ENCODE measurements around the gene TPCN1.
A peak's percentile ranks its signal among the peaks of the same experiment; 100 is the strongest.

TPCN1 gene

GRCh38 chr12:113326775-113327395, 105.6 kb downstream of the TPCN1 start:
- peaks cover 0 to 2% (median 0%) of the 10 kb centered on the region in 5 donors for H3K9me3 ChIP-seq (ENCODE audit: control insufficient read depth in 5 of 5, low read length in 5 of 5)
- H3K36me3 ChIP-seq (ENCODE audit: control insufficient read depth in 5 of 5, insufficient read depth in 5 of 5, low read length in 5 of 5): peaks cover 0 to 43% (median 20%) of the 10 kb centered on the region in 5 donors
- H3K4me1 ChIP-seq (ENCODE audit: control insufficient read depth in 5 of 5, insufficient read depth in 5 of 5, low read length in 5 of 5): peaks cover 3 to 28% (median 22%) of the 10 kb centered on the region in 5 donors
- H3K27me3 ChIP-seq (ENCODE audit: control insufficient read depth in 5 of 5, insufficient read depth in 4 of 5, low read length in 5 of 5): no peaks in the 10 kb centered on the region
- H3K27ac ChIP-seq (ENCODE audit: low read depth, low read length): peak overlapping the region; percentile 72
- H3K9ac ChIP-seq (ENCODE audit: low read length in 5 of 5): peak overlapping the region in 2 of 5 donors; percentile 20 to 41
- H3K4me3 ChIP-seq (ENCODE audit: low read depth in 1 of 5, low read length in 5 of 5): no peak overlapping the region

- H3K9me3 ChIP-seq (ENCODE audit: control insufficient read depth in 5 of 5, low read length in 5 of 5): no peaks in the 10 kb centered on the region
- H3K27ac ChIP-seq (ENCODE audit: low read depth, low read length): no peak overlapping the region
- peaks cover 0 to 40% (median 17%) of the 10 kb centered on the region in 5 donors for H3K36me3 ChIP-seq (ENCODE audit: control insufficient read depth in 5 of 5, insufficient read depth in 5 of 5, low read length in 5 of 5)
- no peaks in the 10 kb centered on the region for H3K27me3 ChIP-seq (ENCODE audit: control insufficient read depth in 5 of 5, insufficient read depth in 4 of 5, low read length in 5 of 5)
- H3K9ac ChIP-seq (ENCODE audit: low read length in 5 of 5): no peak overlapping the region
- H3K4me1 ChIP-seq (ENCODE audit: control insufficient read depth in 5 of 5, insufficient read depth in 5 of 5, low read length in 5 of 5): peaks cover 4 to 38% (median 31%) of the 10 kb centered on the region in 5 donors
- no peak overlapping the region for H3K4me3 ChIP-seq (ENCODE audit: low read depth in 1 of 5, low read length in 5 of 5)
These were observed 107.2 kb downstream of the TPCN1 start for GRCh38 chr12:113328368-113328889.

- Histone ChIP-seq H3K9me3 (ENCODE audit: control insufficient read depth in 5 of 5, low read length in 5 of 5) (no peaks in the 10 kb centered on the region), H3K4me1 (ENCODE audit: control insufficient read depth in 5 of 5, insufficient read depth in 5 of 5, low read length in 5 of 5) (peaks cover 4 to 46% (median 39%) of the 10 kb centered on the region in 5 donors), H3K4me3 (ENCODE audit: low read depth in 1 of 5, low read length in 5 of 5) (no peak overlapping the region), H3K27ac (ENCODE audit: low read depth, low read length) (no peak overlapping the region), H3K27me3 (ENCODE audit: control insufficient read depth in 5 of 5, insufficient read depth in 4 of 5, low read length in 5 of 5) (no peaks in the 10 kb centered on the region), H3K36me3 (ENCODE audit: control insufficient read depth in 5 of 5, insufficient read depth in 5 of 5, low read length in 5 of 5) (peaks cover 0 to 40% (median 17%) of the 10 kb centered on the region in 5 donors), H3K9ac (ENCODE audit: low read length in 5 of 5) (no peak overlapping the region)
These were observed 107.9 kb downstream of the TPCN1 start for GRCh38 chr12:113329022-113329790.

GRCh38 chr12:113329791-113330417, 108.6 kb downstream of the TPCN1 start:
- no peak overlapping the region for H3K27ac ChIP-seq (ENCODE audit: low read depth, low read length)
- no peaks in the 10 kb centered on the region for H3K27me3 ChIP-seq (ENCODE audit: control insufficient read depth in 5 of 5, insufficient read depth in 4 of 5, low read length in 5 of 5)
- no peak overlapping the region for H3K4me3 ChIP-seq (ENCODE audit: low read depth in 1 of 5, low read length in 5 of 5)
- H3K9me3 ChIP-seq (ENCODE audit: control insufficient read depth in 5 of 5, low read length in 5 of 5): no peaks in the 10 kb centered on the region
- peaks cover 4 to 53% (median 44%) of the 10 kb centered on the region in 5 donors for H3K4me1 ChIP-seq (ENCODE audit: control insufficient read depth in 5 of 5, insufficient read depth in 5 of 5, low read length in 5 of 5)
- no peak overlapping the region for H3K9ac ChIP-seq (ENCODE audit: low read length in 5 of 5)
- H3K36me3 ChIP-seq (ENCODE audit: control insufficient read depth in 5 of 5, insufficient read depth in 5 of 5, low read length in 5 of 5): peaks cover 0 to 40% (median 17%) of the 10 kb centered on the region in 5 donors

- no peak overlapping the region for H3K4me3 ChIP-seq (ENCODE audit: low read depth in 1 of 5, low read length in 5 of 5)
- no peaks in the 10 kb centered on the region for H3K27me3 ChIP-seq (ENCODE audit: control insufficient read depth in 5 of 5, insufficient read depth in 4 of 5, low read length in 5 of 5)
- H3K36me3 ChIP-seq (ENCODE audit: control insufficient read depth in 5 of 5, insufficient read depth in 5 of 5, low read length in 5 of 5): peaks cover 0 to 40% (median 17%) of the 10 kb centered on the region in 5 donors
- peaks cover 4 to 58% (median 48%) of the 10 kb centered on the region in 5 donors for H3K4me1 ChIP-seq (ENCODE audit: control insufficient read depth in 5 of 5, insufficient read depth in 5 of 5, low read length in 5 of 5)
- H3K27ac ChIP-seq (ENCODE audit: low read depth, low read length): no peak overlapping the region
- H3K9ac ChIP-seq (ENCODE audit: low read length in 5 of 5): no peak overlapping the region
- H3K9me3 ChIP-seq (ENCODE audit: control insufficient read depth in 5 of 5, low read length in 5 of 5): no peaks in the 10 kb centered on the region
These were observed 109.2 kb downstream of the TPCN1 start for GRCh38 chr12:113330505-113330904.

GRCh38 chr12:113332688-113333417, 111.6 kb downstream of the TPCN1 start:
- Histone ChIP-seq H3K36me3 (ENCODE audit: control insufficient read depth in 5 of 5, insufficient read depth in 5 of 5, low read length in 5 of 5) (peaks cover 0 to 40% (median 17%) of the 10 kb centered on the region in 5 donors), H3K4me3 (ENCODE audit: low read depth in 1 of 5, low read length in 5 of 5) (peak overlapping the region; percentile 38 to 95 (median 84)), H3K27ac (ENCODE audit: low read depth, low read length) (peak overlapping the region; percentile 11), H3K9me3 (ENCODE audit: control insufficient read depth in 5 of 5, low read length in 5 of 5) (no peaks in the 10 kb centered on the region), H3K27me3 (ENCODE audit: control insufficient read depth in 5 of 5, insufficient read depth in 4 of 5, low read length in 5 of 5) (no peaks in the 10 kb centered on the region), H3K4me1 (ENCODE audit: control insufficient read depth in 5 of 5, insufficient read depth in 5 of 5, low read length in 5 of 5) (peaks cover 2 to 45% (median 29%) of the 10 kb centered on the region in 5 donors), H3K9ac (ENCODE audit: low read length in 5 of 5) (peak overlapping the region in 4 of 5 donors; percentile 19 to 55 (median 46))

GRCh38 chr12:113333418-113333750, 112.1 kb downstream of the TPCN1 start:
- Histone ChIP-seq H3K27me3 (ENCODE audit: control insufficient read depth in 5 of 5, insufficient read depth in 4 of 5, low read length in 5 of 5) (no peaks in the 10 kb centered on the region), H3K9me3 (ENCODE audit: control insufficient read depth in 5 of 5, low read length in 5 of 5) (no peaks in the 10 kb centered on the region), H3K36me3 (ENCODE audit: control insufficient read depth in 5 of 5, insufficient read depth in 5 of 5, low read length in 5 of 5) (peaks cover 0 to 40% (median 17%) of the 10 kb centered on the region in 5 donors), H3K27ac (ENCODE audit: low read depth, low read length) (peak overlapping the region; percentile 11), H3K9ac (ENCODE audit: low read length in 5 of 5) (peak overlapping the region in 2 of 5 donors; percentile 43 to 48), H3K4me3 (ENCODE audit: low read depth in 1 of 5, low read length in 5 of 5) (peak overlapping the region; percentile 38 to 95 (median 84)), H3K4me1 (ENCODE audit: control insufficient read depth in 5 of 5, insufficient read depth in 5 of 5, low read length in 5 of 5) (peaks cover 2 to 45% (median 29%) of the 10 kb centered on the region in 5 donors)

- no peaks in the 10 kb centered on the region for H3K9me3 ChIP-seq (ENCODE audit: control insufficient read depth in 5 of 5, low read length in 5 of 5)
- peak overlapping the region; percentile 84 to 95 (median 87) for H3K4me3 ChIP-seq (ENCODE audit: low read depth in 1 of 5, low read length in 5 of 5)
- H3K27me3 ChIP-seq (ENCODE audit: control insufficient read depth in 5 of 5, insufficient read depth in 4 of 5, low read length in 5 of 5): no peaks in the 10 kb centered on the region
- H3K4me1 ChIP-seq (ENCODE audit: control insufficient read depth in 5 of 5, insufficient read depth in 5 of 5, low read length in 5 of 5): peaks cover 2 to 42% (median 29%) of the 10 kb centered on the region in 5 donors
- H3K27ac ChIP-seq (ENCODE audit: low read depth, low read length): peak overlapping the region; percentile 67
- H3K36me3 ChIP-seq (ENCODE audit: control insufficient read depth in 5 of 5, insufficient read depth in 5 of 5, low read length in 5 of 5): peaks cover 0 to 36% (median 17%) of the 10 kb centered on the region in 5 donors
- peak overlapping the region; percentile 84 to 92 (median 84) for H3K9ac ChIP-seq (ENCODE audit: low read length in 5 of 5)
These were observed 112.9 kb downstream of the TPCN1 start for GRCh38 chr12:113333877-113334785.
